Activated gamma-delta T cell treated with Interleukin-2 at 50 U/mL for 16 hours (primary cell): ENCODE measurements around the gene DGCR2.
"Not testable (repeated sequence)": the region's sequence is repeated elsewhere in the genome, so short reads cannot be mapped to it uniquely, and the experiment has no call there.

Source experiments
- DNase-seq: peaks from one replicate; pipeline ENCODE4 v3.0.0-alpha.2; 2020

DGCR2 gene

DNA sequence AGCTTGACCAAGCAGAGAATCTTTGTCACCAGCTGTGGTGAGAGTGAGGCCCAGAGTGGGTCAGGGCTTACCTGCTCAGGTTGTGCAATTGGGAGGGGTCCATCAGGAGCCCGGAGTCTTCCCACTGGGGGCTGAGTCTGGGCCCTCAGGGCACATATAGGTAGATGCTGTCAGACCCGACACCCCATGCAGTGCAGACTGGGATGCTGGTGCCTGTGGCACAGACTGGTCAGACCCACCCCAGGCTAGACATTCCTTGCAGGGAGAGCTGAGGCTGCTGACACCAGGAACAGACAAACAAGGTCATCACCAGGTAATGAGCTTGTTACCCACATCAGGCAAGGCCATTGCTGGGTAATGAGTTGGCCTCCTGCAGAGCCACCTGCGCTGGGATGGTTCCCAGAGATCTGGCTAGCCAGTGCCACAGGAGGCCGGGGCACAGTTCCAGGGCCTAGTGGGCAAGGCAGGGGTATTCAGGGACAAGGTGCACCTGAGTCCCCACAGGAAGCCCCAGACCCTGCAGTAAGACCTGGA lies 97.2 kb downstream of the DGCR2 start:
- not testable (repeated sequence) for DNase-seq

- DNase-seq: not testable (repeated sequence)
Measured at GRCh38 chr22:19023931-19024330, 98.3 kb downstream of the DGCR2 start.

DNA sequence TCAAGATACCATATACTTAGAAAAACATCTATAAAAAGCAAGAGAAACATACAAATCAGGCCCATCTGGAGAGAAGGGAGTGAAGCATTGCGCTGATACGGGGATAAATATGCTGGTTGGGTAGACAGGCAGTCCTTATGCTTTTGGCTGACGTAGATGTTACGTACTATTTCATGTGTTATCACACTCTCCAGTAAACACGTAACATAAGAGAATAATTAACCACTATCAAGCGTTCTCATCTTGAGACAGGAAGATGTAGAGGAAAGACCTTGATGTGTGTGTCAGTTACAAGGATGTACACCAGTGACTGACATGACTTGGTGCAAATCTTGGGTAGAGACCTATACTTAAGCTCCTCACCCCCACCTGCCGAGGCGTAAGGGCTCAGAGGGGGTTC lies 99.5 kb downstream of the DGCR2 start:
- no peak for DNase-seq

- DNase-seq: no peak
Measured at GRCh38 chr22:19019679-19020032, 102.6 kb downstream of the DGCR2 start.

- no peak for DNase-seq
Measured at GRCh38 chr22:19019029-19019678, 103.1 kb downstream of the DGCR2 start.

GRCh38 chr22:19018256-19018655 lies 104.0 kb downstream of the DGCR2 start:
- DNase-seq: no peak

GRCh38 chr22:19016081-19016766 lies 106.0 kb downstream of the DGCR2 start:
- DNase-seq: no peak

- DNase-seq: no peak
Measured at GRCh38 chr22:19014886-19015285, 107.3 kb downstream of the DGCR2 start.

GRCh38 chr22:19013881-19014598 lies 108.2 kb downstream of the DGCR2 start:
- not testable (repeated sequence) for DNase-seq

DNA sequence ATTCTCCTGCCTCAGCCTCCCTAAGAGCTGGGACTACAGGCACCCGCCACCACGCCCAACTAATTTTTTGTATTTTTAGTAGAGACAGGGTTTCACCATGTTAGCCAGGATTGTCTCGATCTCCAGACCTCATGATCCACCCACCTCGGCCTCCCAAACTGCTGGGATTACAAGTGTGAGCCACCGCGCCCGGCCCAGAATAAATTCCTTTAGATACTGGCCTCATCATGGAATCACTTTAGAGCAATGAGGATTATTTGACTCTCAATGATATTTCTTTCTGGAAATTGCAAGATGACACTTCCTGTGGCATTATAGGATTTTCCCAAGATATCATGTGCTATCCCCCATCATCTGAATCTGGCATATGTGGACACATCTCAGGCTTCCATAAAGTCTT lies 108.8 kb downstream of the DGCR2 start:
- not testable (repeated sequence) for DNase-seq

GRCh38 chr22:19012308-19012986 lies 109.8 kb downstream of the DGCR2 start:
- DNase-seq: no peak

GRCh38 chr22:19011611-19012010 lies 110.6 kb downstream of the DGCR2 start:
- DNase-seq: not testable (repeated sequence)

- DNase-seq: no peak
Measured at GRCh38 chr22:19011075-19011474, 111.1 kb downstream of the DGCR2 start.

GRCh38 chr22:19005905-19006304 lies 116.3 kb downstream of the DGCR2 start:
- DNase-seq: no peak

DNA sequence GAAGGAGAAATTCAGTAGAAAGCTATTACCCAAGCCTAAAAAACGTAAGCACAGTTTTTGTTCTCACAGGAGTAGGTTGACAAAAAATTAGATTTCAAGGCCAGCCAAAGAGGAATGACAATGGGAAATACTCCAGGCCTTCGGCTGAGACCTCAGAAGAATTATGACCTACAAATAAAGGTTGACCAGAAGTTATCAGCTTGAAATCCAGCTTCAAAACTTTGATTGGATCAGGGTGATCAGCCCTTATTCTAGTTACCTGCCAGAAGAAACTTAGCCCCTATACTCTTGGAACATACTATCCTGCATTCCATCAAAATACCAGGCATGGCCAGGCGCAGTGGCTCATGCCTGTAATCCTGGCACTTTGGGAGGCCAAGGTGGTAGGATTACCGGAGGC lies 117.7 kb downstream of the DGCR2 start:
- DNase-seq: no peak

GRCh38 chr22:19003508-19003907 lies 118.7 kb downstream of the DGCR2 start:
- no peak for DNase-seq

DNA sequence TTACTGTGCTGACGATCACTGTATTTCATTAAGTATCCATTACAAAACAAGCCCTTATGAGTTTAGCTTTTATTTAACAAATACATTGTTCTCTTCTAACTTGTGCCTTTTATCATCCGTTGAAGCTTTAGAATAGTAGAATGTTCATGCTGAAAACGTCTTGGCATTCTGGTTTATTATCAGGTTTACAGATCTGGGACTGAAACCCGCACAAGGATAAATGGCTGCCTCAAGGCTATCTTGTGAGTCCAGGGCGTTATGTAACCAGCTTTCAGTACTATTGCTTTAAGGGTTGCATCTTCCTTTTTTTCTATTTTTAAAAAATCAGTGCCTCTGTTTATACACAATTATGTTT lies 119.6 kb downstream of the DGCR2 start:
- DNase-seq: no peak

- no peak for DNase-seq
Measured at GRCh38 chr22:19001204-19001603, 121.0 kb downstream of the DGCR2 start.

DNA sequence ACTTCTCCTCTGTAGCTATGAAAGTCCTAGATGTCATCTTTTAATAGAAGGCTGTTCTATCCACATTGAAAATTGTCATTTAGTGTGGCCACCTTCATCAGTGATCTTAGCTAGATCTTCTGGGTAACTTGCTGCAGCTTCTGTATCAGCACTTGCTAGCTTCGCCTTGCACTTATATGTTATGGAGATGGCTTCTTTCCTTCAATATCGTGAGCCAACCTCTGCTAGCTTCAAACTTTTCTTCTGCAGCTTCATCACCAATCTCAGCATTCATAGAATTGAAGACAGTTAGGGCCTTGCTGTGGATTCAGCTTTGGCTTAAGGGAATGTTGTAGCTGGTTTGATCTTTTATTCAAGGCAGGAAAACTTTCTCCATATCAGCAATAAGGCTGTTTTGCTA lies 122.1 kb downstream of the DGCR2 start:
- DNase-seq: not testable (repeated sequence)

- no peak for DNase-seq
Measured at GRCh38 chr22:18999416-18999815, 122.8 kb downstream of the DGCR2 start.

DNA sequence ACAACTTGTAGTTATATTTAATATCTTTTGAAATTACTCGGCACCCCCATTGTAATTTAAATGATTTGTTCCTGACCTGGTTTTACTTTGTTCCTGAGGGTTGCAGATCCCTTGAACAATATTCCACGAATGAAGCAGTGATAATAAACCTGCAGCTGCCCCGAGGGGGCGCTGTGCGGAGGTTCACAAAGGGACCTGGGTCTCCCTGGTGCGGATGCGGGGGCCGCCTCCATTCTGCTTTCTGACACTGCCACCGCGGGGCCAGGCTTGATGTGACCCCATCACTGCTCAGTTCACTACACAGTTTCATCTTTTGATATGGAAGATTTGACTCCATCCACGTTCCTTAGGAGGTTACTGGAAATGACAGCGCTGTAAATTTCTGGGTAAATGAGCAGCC lies 123.2 kb downstream of the DGCR2 start:
- no peak for DNase-seq

GRCh38 chr22:18997925-18998315 lies 124.3 kb downstream of the DGCR2 start:
- no peak for DNase-seq

GRCh38 chr22:18997306-18997924 lies 124.8 kb downstream of the DGCR2 start:
- no peak for DNase-seq
